ENCODE measurements around the gene OR1J1. TPM values are rescaled to one million over a fixed set of nuclear protein-coding genes. Genes with fewer than 3 reads are reported as not detected.

Gene OR1J1
- total RNA-seq, 2 donors from 2014 or later: not detected

GRCh38 chr9:122463828-122464632 is 13.7 kb downstream of the OR1J1 start:
- Histone ChIP-seq H3K36me3 (no peaks in the 10 kb centered on the region), H3K27me3 (no peaks in the 10 kb centered on the region), H3K4me1 (peaks cover 0 to 12% of the 10 kb centered on the region in 2 donors), H3K27ac (no peak overlapping the region), H3K4me3 (peak overlapping the region in 1 of 2 donors; percentile 40), H3K9me3 (peaks cover 0 to 7% of the 10 kb centered on the region in 2 donors)
- no peak for TF ChIP-seq CTCF (IDR thresholded peaks at IDR 0.05)
- no peak for DNase-seq (ENCODE audit: low spot score)

- Histone ChIP-seq H3K27me3 (no peaks in the 10 kb centered on the region), H3K9me3 (peaks cover 0 to 7% of the 10 kb centered on the region in 2 donors), H3K36me3 (no peaks in the 10 kb centered on the region), H3K4me1 (no peaks in the 10 kb centered on the region), H3K4me3 (no peak overlapping the region), H3K27ac (no peak overlapping the region)
- no peak for DNase-seq (ENCODE audit: low spot score)
- no peak for TF ChIP-seq CTCF (IDR thresholded peaks at IDR 0.05)
Observed at GRCh38 chr9:122457787-122458186, 19.9 kb downstream of the OR1J1 start.

GRCh38 chr9:122456123-122456522 is 21.6 kb downstream of the OR1J1 start:
- Histone ChIP-seq H3K9me3 (peaks cover 0 to 7% of the 10 kb centered on the region in 2 donors), H3K4me3 (no peak overlapping the region), H3K27me3 (no peaks in the 10 kb centered on the region), H3K27ac (no peak overlapping the region), H3K36me3 (no peaks in the 10 kb centered on the region), H3K4me1 (no peaks in the 10 kb centered on the region)
- DNase-seq (ENCODE audit: low spot score): no peak
- no peak for TF ChIP-seq CTCF (IDR thresholded peaks at IDR 0.05)

- Histone ChIP-seq H3K4me1 (no peaks in the 10 kb centered on the region), H3K27me3 (no peaks in the 10 kb centered on the region), H3K4me3 (no peak overlapping the region), H3K9me3 (no peaks in the 10 kb centered on the region), H3K27ac (no peak overlapping the region), H3K36me3 (no peaks in the 10 kb centered on the region)
- TF ChIP-seq CTCF (IDR thresholded peaks at IDR 0.05): no peak
- no peak for DNase-seq (ENCODE audit: low spot score)
Observed at GRCh38 chr9:122453677-122454135, 24.0 kb downstream of the OR1J1 start.

- no peak for DNase-seq (ENCODE audit: low spot score)
- no peak for TF ChIP-seq CTCF (IDR thresholded peaks at IDR 0.05)
- no peaks in the 10 kb centered on the region for H3K36me3 ChIP-seq
- no peaks in the 10 kb centered on the region for H3K4me1 ChIP-seq
- H3K9me3 ChIP-seq: no peaks in the 10 kb centered on the region
- no peaks in the 10 kb centered on the region for H3K27me3 ChIP-seq
- H3K27ac ChIP-seq: no peak overlapping the region
- H3K4me3 ChIP-seq: no peak overlapping the region
Observed at GRCh38 chr9:122446819-122447484, 30.8 kb downstream of the OR1J1 start.
